T-helper 1 cell treated with Interleukin-12 subunit alpha and Interleukin-12 subunit beta and Interleukin-4 antibody, amounts not matched to agents 30 μg/mL and 1 μg/mL, for 36 hours (primary cell): Measurements from ENCODE around the gene ERICH3.

ENCODE experiments used
- H3K27ac Mint-ChIP-seq: one replicate; pipeline ENCODE4 v1.8.0; 2021; ENCODE audit warnings: mild to moderate bottlenecking, mixed read lengths
- H3K27me3 Mint-ChIP-seq: one replicate; pipeline ENCODE4 v1.8.0; 2021; ENCODE audit warnings: low read depth, mixed read lengths
- H3K36me3 Mint-ChIP-seq: one replicate; pipeline ENCODE4 v1.8.0; 2021; ENCODE audit warnings: low read depth, mixed read lengths
- H3K4me1 Mint-ChIP-seq: one replicate; pipeline ENCODE4 v1.8.0; 2021; ENCODE audit warnings: low read depth, mixed read lengths
- H3K4me3 Mint-ChIP-seq: one replicate; pipeline ENCODE4 v1.8.0; 2021; ENCODE audit warnings: mild to moderate bottlenecking, moderate library complexity, mixed read lengths
- H3K9me3 Mint-ChIP-seq: one replicate; pipeline ENCODE4 v1.8.0; 2021; ENCODE audit warnings: mixed read lengths

The ERICH3 gene

GRCh38 chr1:74590288-74590687 lies 83.3 kb downstream of the ERICH3 start:
- Mint-ChIP-seq H3K27me3 (no peaks in the 10 kb centered on the region), H3K9me3 (no peaks in the 10 kb centered on the region), H3K4me3 (no peak overlapping the region), H3K27ac (no peak overlapping the region), H3K36me3 (no peaks in the 10 kb centered on the region), H3K4me1 (no peaks in the 10 kb centered on the region)

- Mint-ChIP-seq H3K27me3 (no peaks in the 10 kb centered on the region), H3K9me3 (no peaks in the 10 kb centered on the region), H3K4me1 (no peaks in the 10 kb centered on the region), H3K4me3 (no peak overlapping the region), H3K27ac (no peak overlapping the region), H3K36me3 (no peaks in the 10 kb centered on the region)
These were observed 85.7 kb downstream of the ERICH3 start for GRCh38 chr1:74587888-74588287.

GRCh38 chr1:74586253-74586897 lies 87.2 kb downstream of the ERICH3 start:
- H3K27me3 Mint-ChIP-seq: no peaks in the 10 kb centered on the region
- no peak overlapping the region for H3K27ac Mint-ChIP-seq
- H3K36me3 Mint-ChIP-seq: no peaks in the 10 kb centered on the region
- H3K4me1 Mint-ChIP-seq: no peaks in the 10 kb centered on the region
- H3K9me3 Mint-ChIP-seq: no peaks in the 10 kb centered on the region
- peak overlapping the region; percentile 12 for H3K4me3 Mint-ChIP-seq

GRCh38 chr1:74584185-74584584 lies 89.4 kb downstream of the ERICH3 start:
- Mint-ChIP-seq H3K9me3 (no peaks in the 10 kb centered on the region), H3K27ac (no peak overlapping the region), H3K36me3 (no peaks in the 10 kb centered on the region), H3K4me1 (peaks cover 1% of the 10 kb centered on the region), H3K4me3 (no peak overlapping the region), H3K27me3 (no peaks in the 10 kb centered on the region)

- H3K9me3 Mint-ChIP-seq: no peaks in the 10 kb centered on the region
- no peak overlapping the region for H3K27ac Mint-ChIP-seq
- H3K4me3 Mint-ChIP-seq: no peak overlapping the region
- H3K36me3 Mint-ChIP-seq: no peaks in the 10 kb centered on the region
- no peaks in the 10 kb centered on the region for H3K27me3 Mint-ChIP-seq
- peaks cover 1% of the 10 kb centered on the region for H3K4me1 Mint-ChIP-seq
These were observed 90.2 kb downstream of the ERICH3 start for GRCh38 chr1:74583397-74583796.

GRCh38 chr1:74579425-74579824 lies 94.2 kb downstream of the ERICH3 start:
- H3K27ac Mint-ChIP-seq: no peak overlapping the region
- peaks cover 1% of the 10 kb centered on the region for H3K4me1 Mint-ChIP-seq
- no peaks in the 10 kb centered on the region for H3K27me3 Mint-ChIP-seq
- H3K9me3 Mint-ChIP-seq: no peaks in the 10 kb centered on the region
- no peaks in the 10 kb centered on the region for H3K36me3 Mint-ChIP-seq
- no peak overlapping the region for H3K4me3 Mint-ChIP-seq

- H3K4me3 Mint-ChIP-seq: no peak overlapping the region
- H3K9me3 Mint-ChIP-seq: no peaks in the 10 kb centered on the region
- H3K4me1 Mint-ChIP-seq: peaks cover 1% of the 10 kb centered on the region
- H3K36me3 Mint-ChIP-seq: no peaks in the 10 kb centered on the region
- no peaks in the 10 kb centered on the region for H3K27me3 Mint-ChIP-seq
- H3K27ac Mint-ChIP-seq: no peak overlapping the region
These were observed 95.5 kb downstream of the ERICH3 start for GRCh38 chr1:74578101-74578500.

- H3K4me3 Mint-ChIP-seq: no peak overlapping the region
- H3K27me3 Mint-ChIP-seq: no peaks in the 10 kb centered on the region
- no peaks in the 10 kb centered on the region for H3K4me1 Mint-ChIP-seq
- no peaks in the 10 kb centered on the region for H3K36me3 Mint-ChIP-seq
- no peaks in the 10 kb centered on the region for H3K9me3 Mint-ChIP-seq
- H3K27ac Mint-ChIP-seq: no peak overlapping the region
These were observed 101.7 kb downstream of the ERICH3 start for GRCh38 chr1:74571891-74572290.

- Mint-ChIP-seq H3K27me3 (no peaks in the 10 kb centered on the region), H3K9me3 (no peaks in the 10 kb centered on the region), H3K4me1 (no peaks in the 10 kb centered on the region), H3K36me3 (no peaks in the 10 kb centered on the region), H3K4me3 (no peak overlapping the region), H3K27ac (no peak overlapping the region)
These were observed 102.1 kb downstream of the ERICH3 start for GRCh38 chr1:74571493-74571800.

GRCh38 chr1:74570797-74571492 lies 102.6 kb downstream of the ERICH3 start:
- no peaks in the 10 kb centered on the region for H3K27me3 Mint-ChIP-seq

GRCh38 chr1:74549932-74550331 lies 123.7 kb downstream of the ERICH3 start:
- H3K4me1 Mint-ChIP-seq: no peaks in the 10 kb centered on the region
- no peak overlapping the region for H3K4me3 Mint-ChIP-seq
- H3K9me3 Mint-ChIP-seq: no peaks in the 10 kb centered on the region
- H3K27ac Mint-ChIP-seq: no peak overlapping the region
- no peaks in the 10 kb centered on the region for H3K36me3 Mint-ChIP-seq
- H3K27me3 Mint-ChIP-seq: no peaks in the 10 kb centered on the region

More at GRCh38 chr1:74570797-74571492, 102.6 kb downstream of the ERICH3 start:
- H3K4me3 Mint-ChIP-seq: no peak overlapping the region
- H3K9me3 Mint-ChIP-seq: no peaks in the 10 kb centered on the region
- H3K36me3 Mint-ChIP-seq: no peaks in the 10 kb centered on the region
- H3K4me1 Mint-ChIP-seq: no peaks in the 10 kb centered on the region
- no peak overlapping the region for H3K27ac Mint-ChIP-seq

- H3K27me3 Mint-ChIP-seq: no peaks in the 10 kb centered on the region
- no peaks in the 10 kb centered on the region for H3K9me3 Mint-ChIP-seq
- no peaks in the 10 kb centered on the region for H3K4me1 Mint-ChIP-seq
- H3K4me3 Mint-ChIP-seq: no peak overlapping the region
- H3K27ac Mint-ChIP-seq: no peak overlapping the region
- no peaks in the 10 kb centered on the region for H3K36me3 Mint-ChIP-seq
These were observed 124.4 kb downstream of the ERICH3 start for GRCh38 chr1:74548961-74549750.

- Mint-ChIP-seq H3K4me1 (no peaks in the 10 kb centered on the region), H3K27ac (no peak overlapping the region), H3K9me3 (no peaks in the 10 kb centered on the region), H3K27me3 (no peaks in the 10 kb centered on the region), H3K4me3 (no peak overlapping the region), H3K36me3 (no peaks in the 10 kb centered on the region)
These were observed 127.8 kb downstream of the ERICH3 start for GRCh38 chr1:74545821-74546220.

GRCh38 chr1:74534241-74534640 lies 139.4 kb downstream of the ERICH3 start:
- Mint-ChIP-seq H3K36me3 (no peaks in the 10 kb centered on the region), H3K9me3 (no peaks in the 10 kb centered on the region), H3K27ac (no peak overlapping the region), H3K27me3 (no peaks in the 10 kb centered on the region), H3K4me3 (no peak overlapping the region), H3K4me1 (no peaks in the 10 kb centered on the region)

GRCh38 chr1:74531796-74532195 lies 141.8 kb downstream of the ERICH3 start:
- no peak overlapping the region for H3K4me3 Mint-ChIP-seq
- H3K9me3 Mint-ChIP-seq: no peaks in the 10 kb centered on the region
- no peaks in the 10 kb centered on the region for H3K4me1 Mint-ChIP-seq
- no peaks in the 10 kb centered on the region for H3K36me3 Mint-ChIP-seq
- no peak overlapping the region for H3K27ac Mint-ChIP-seq
- no peaks in the 10 kb centered on the region for H3K27me3 Mint-ChIP-seq
